Activated CD4-positive, alpha-beta T cell treated with anti-CD3 and anti-CD28 coated beads, Interleukin-2, amount 10 ng/mL, durations not matched to agents 7 days and 5 days (primary cell): ENCODE results near the gene MUC3A. TPM values are rescaled to one million over a fixed set of nuclear protein-coding genes. Genes with fewer than 3 reads are reported as not detected.

Experiments used
- CTCF ChIA-PET: fragments of 350-600 bp; sonication (Branson Sonifier 250); formaldehyde crosslinking; loops from one replicate; lab custom pipeline; 2021; ENCODE audit warnings: antibody characterized with exemption; lab: Charles Lee
- POLR2A ChIA-PET: fragments of 350-600 bp; sonication (Branson Sonifier 250); formaldehyde crosslinking; loops from one replicate; lab custom pipeline; 2021; ENCODE audit warnings: antibody characterized with exemption; lab: Charles Lee
- DNase-seq: peaks from one replicate; pipeline ENCODE4 v3.0.0-alpha.2; 2020
- H3K27ac Mint-ChIP-seq: one replicate; pipeline ENCODE4 v1.8.0; 2021; ENCODE audit warnings: mild to moderate bottlenecking, moderate library complexity, mixed read lengths
- H3K27me3 Mint-ChIP-seq: one replicate; pipeline ENCODE4 v1.8.0; 2021; ENCODE audit warnings: mixed read lengths
- H3K36me3 Mint-ChIP-seq: one replicate; pipeline ENCODE4 v1.8.0; 2021; ENCODE audit warnings: low read depth, mixed read lengths
- H3K4me1 Mint-ChIP-seq: one replicate; pipeline ENCODE4 v1.8.0; 2021; ENCODE audit warnings: mixed read lengths
- H3K4me3 Mint-ChIP-seq: one replicate; pipeline ENCODE4 v1.8.0; 2021; ENCODE audit warnings: mild to moderate bottlenecking, moderate library complexity, mixed read lengths
- H3K9me3 Mint-ChIP-seq: one replicate; pipeline ENCODE4 v1.8.0; 2021; ENCODE audit warnings: mixed read lengths
- total RNA-seq, 2 experiments: library from RNA; stranded (reverse); gene quantifications; one replicate each; pipeline ENCODE4 v1.2.3, GENCODE V29; 2021

MUC3A gene
- total RNA-seq, 2 experiments from 2014 or later: not detected

DNA sequence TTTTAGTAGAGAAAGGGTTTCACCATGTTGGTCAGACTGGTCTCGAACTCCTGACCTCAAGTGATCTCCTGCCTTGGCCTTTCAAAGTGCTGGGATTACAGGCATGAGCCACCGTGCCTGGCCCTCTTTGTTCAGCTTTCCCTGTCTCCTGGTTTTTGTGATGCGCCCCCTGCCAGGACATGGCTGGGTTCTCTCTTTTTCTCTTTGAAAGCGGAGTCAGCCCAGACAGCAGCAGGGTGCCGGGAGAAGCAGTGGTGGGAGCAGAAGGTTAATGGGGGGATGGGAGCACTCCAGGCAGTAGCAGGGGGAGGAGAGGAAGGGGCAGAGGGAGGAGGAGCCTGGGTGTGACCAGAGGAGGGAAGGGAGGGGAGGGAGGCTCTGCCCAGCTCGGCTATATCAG lies 1.8 kb downstream of the MUC3A start:
- DNase-seq: no peak
- Mint-ChIP-seq H3K36me3 (no peaks in the 10 kb centered on the region), H3K27ac (no peak overlapping the region), H3K27me3 (peaks cover 10% of the 10 kb centered on the region), H3K4me3 (no peak overlapping the region), H3K4me1 (no peaks in the 10 kb centered on the region), H3K9me3 (no peaks in the 10 kb centered on the region)
- CTCF ChIA-PET: interaction anchor here (1.1 kb wide), 1 partner anchor 76 kb away, joined by 3 read pairs; the partner anchor contains the start of gene SRRT
- POLR2A ChIA-PET: no interaction called here

DNA sequence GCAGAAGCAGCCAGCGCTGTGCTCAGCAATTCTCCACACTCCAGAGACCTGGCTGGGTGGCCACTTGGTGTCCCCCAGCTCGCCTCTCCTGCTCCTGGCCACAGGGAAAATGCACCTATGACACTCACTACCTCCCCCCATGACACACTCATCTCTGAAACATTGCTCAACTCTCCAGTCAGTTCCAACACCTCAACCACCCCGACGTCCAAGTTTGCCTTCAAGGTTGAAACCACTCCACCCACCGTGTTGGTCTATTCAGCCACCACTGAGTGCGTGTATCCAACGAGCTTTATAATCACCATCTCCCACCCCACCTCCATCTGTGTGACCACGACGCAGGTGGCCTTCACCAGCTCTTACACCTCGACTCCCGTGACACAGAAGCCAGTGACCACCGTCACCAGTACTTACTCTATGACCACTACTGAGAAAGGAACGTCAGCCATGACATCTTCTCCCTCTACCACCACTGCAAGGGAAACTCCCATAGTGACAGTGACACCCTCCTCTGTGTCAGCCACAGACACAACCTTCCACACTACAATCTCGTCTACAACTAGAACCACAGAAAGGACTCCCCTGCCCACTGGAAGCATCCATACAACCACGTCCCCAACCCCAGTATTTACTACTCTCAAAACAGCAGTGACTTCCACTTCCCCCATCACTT lies 2.7 kb downstream of the MUC3A start:
- Mint-ChIP-seq H3K36me3 (no peaks in the 10 kb centered on the region), H3K27me3 (peaks cover 10% of the 10 kb centered on the region), H3K4me3 (no peak overlapping the region), H3K4me1 (no peaks in the 10 kb centered on the region), H3K9me3 (no peaks in the 10 kb centered on the region), H3K27ac (no peak overlapping the region)
- DNase-seq: no peak
- POLR2A ChIA-PET: no interaction called here
- CTCF ChIA-PET: interaction anchor here (1.1 kb wide), 1 partner anchor 77 kb away, joined by 3 read pairs; the partner anchor contains the start of gene SRRT

DNA sequence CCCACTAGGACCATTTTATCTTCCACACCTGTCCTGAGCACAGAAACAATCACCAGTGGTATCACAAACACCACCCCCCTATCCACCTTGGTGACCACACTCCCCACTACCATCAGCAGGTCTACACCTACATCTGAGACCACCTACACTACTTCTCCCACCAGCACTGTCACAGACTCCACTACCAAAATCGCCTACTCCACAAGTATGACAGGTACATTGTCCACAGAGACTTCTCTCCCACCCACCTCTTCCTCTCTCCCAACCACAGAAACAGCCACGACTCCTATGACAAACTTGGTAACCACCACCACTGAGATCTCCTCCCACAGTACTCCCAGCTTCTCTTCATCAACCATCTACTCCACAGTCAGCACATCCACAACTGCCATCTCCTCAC lies 3.3 kb downstream of the MUC3A start:
- no peak for DNase-seq
- ChIA-PET POLR2A (no interaction called here), CTCF (no interaction called here)
- Mint-ChIP-seq H3K9me3 (no peaks in the 10 kb centered on the region), H3K27ac (no peak overlapping the region), H3K4me3 (no peak overlapping the region), H3K27me3 (peaks cover 10% of the 10 kb centered on the region), H3K36me3 (no peaks in the 10 kb centered on the region), H3K4me1 (no peaks in the 10 kb centered on the region)

DNA sequence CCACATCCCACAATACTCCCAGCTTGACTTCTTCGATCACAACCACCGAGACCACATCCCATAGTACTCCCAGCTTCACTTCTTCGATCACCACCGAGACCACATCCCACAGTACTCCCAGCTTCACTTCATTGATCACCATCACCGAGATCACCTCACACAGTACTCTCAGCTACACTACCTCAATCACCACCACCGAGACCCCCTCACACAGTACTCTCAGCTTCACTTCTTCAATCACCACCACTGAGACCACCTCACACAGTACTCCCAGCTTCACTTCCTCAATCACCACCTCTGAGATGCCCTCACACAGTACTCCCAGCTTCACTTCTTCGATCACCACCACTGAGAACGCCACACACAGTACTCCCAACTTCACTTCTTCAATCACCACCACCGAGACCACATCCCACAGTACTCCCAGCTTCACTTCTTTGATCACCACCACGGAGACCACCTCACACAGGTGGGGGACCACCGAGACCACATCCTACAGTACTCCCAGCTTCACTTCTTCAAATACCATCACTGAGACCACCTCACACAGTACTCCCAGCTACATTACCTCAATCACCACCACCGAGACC lies 8.6 kb downstream of the MUC3A start:
- H3K4me1 Mint-ChIP-seq: no peaks in the 10 kb centered on the region
- CTCF ChIA-PET: interaction anchor here (0.6 to 1.5 kb wide), 12 partner anchors 8 to 1264 kb away, joined by 3 to 8 read pairs (median 3); partner anchors contain the start of genes PLOD3 and ZNHIT1
- no peak overlapping the region for H3K4me3 Mint-ChIP-seq
- H3K27me3 Mint-ChIP-seq: no peaks in the 10 kb centered on the region
- H3K9me3 Mint-ChIP-seq: no peaks in the 10 kb centered on the region
- DNase-seq: no peak
- POLR2A ChIA-PET: interaction anchor here (0.6 kb wide), 1 partner anchor 310 kb away, joined by 3 read pairs; no protein-coding TSS in a partner anchor
- H3K27ac Mint-ChIP-seq: no peak overlapping the region
- H3K36me3 Mint-ChIP-seq: no peaks in the 10 kb centered on the region

DNA sequence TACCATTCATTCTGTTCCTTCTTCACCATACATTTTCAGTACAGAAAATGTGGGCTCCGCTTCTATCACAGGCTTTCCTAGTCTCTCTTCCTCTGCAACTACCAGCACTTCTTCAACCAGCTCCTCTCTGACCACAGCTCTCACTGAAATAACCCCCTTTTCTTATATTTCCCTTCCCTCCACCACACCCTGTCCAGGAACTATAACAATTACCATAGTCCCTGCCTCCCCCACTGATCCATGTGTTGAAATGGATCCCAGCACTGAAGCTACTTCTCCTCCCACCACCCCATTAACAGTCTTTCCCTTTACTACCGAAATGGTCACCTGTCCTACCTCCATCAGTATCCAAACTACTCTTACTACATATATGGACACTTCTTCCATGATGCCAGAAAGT lies 10.6 kb downstream of the MUC3A start:
- H3K4me1 Mint-ChIP-seq: no peaks in the 10 kb centered on the region
- no peak overlapping the region for H3K4me3 Mint-ChIP-seq
- CTCF ChIA-PET: interaction anchor here (0.5 kb wide), 1 partner anchor 412 kb away, joined by 3 read pairs; no protein-coding TSS in a partner anchor
- POLR2A ChIA-PET: no interaction called here
- H3K27me3 Mint-ChIP-seq: peaks cover 4% of the 10 kb centered on the region
- H3K27ac Mint-ChIP-seq: no peak overlapping the region
- H3K36me3 Mint-ChIP-seq: no peaks in the 10 kb centered on the region
- no peaks in the 10 kb centered on the region for H3K9me3 Mint-ChIP-seq
- no peak for DNase-seq

DNA sequence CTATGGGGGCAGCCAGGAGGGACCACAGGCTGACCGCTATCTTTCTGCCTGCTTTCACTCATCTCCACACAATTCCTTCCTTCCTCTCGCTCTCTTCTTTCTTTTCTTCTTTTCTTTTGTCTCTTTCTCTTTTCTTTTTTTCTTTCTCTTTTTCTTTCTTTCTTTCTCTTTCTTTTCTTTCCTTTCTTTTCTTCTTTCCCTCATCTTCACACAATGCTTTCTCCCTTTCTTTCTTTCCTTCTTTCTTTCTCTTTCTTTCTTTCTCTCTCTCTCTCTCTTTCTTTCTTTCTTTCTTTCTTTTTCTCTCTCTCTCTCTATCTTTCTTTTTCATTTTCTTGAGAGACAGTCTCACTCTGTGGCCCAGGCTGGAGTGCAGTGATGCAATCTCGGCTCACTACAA lies 13.2 kb downstream of the MUC3A start:
- peaks cover 25% of the 10 kb centered on the region for H3K27me3 Mint-ChIP-seq
- no peak overlapping the region for H3K4me3 Mint-ChIP-seq
- H3K36me3 Mint-ChIP-seq: no peaks in the 10 kb centered on the region

DNA sequence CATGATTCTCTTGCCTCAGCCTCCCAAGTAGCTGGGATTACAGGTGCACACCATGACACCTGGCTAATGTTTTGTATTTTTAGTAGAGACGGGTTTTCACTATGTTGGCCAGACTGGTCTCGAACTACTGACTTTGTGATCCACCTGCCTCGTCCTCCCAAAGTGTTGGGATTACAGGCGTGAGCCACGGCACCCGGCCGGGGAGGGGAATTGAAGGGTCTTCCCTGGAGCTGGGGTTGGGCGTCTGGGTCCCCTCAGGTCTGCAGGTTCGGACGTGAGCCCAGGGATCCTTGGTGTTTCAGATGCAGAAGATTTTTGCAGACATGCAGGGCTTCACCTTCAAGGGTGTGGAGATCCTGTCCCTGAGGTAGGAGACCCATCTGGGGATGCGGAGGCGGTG lies 14.1 kb downstream of the MUC3A start:
- H3K4me1 Mint-ChIP-seq: peaks cover 15% of the 10 kb centered on the region
- CTCF ChIA-PET: no interaction called here

More for the DNA sequence above, 13.2 kb downstream of the MUC3A start:
- peaks cover 14% of the 10 kb centered on the region for H3K4me1 Mint-ChIP-seq
- no peak for DNase-seq
- no peaks in the 10 kb centered on the region for H3K9me3 Mint-ChIP-seq
- CTCF ChIA-PET: no interaction called here
- POLR2A ChIA-PET: no interaction called here
- H3K27ac Mint-ChIP-seq: no peak overlapping the region

DNA sequence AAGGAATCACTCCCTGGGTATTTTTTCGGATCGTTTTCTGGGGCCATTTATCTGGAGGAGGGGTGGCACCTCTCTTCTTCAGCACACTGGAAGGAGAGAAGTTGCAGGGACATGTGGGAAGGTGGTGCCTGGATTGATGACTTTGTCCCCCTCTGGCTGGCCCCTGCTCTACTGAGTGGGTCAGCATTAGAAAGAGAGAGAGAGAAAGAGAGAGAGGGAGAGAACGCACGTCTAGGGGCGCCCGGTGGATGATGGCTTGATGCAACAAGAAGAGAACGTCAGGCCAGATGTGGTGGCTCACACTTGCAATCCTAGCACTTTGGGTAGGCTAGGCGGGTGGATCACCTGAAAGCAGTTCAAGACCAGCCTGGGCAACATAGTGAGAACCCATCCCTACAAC lies 14.5 kb downstream of the MUC3A start:
- POLR2A ChIA-PET: no interaction called here
- Mint-ChIP-seq H3K4me3 (no peak overlapping the region), H3K27me3 (peaks cover 32% of the 10 kb centered on the region), H3K36me3 (no peaks in the 10 kb centered on the region), H3K27ac (no peak overlapping the region), H3K9me3 (no peaks in the 10 kb centered on the region), H3K4me1 (peaks cover 15% of the 10 kb centered on the region)
- CTCF ChIA-PET: no interaction called here
- no peak for DNase-seq

More for the DNA sequence above, 14.1 kb downstream of the MUC3A start:
- POLR2A ChIA-PET: no interaction called here
- H3K9me3 Mint-ChIP-seq: no peaks in the 10 kb centered on the region
- no peak overlapping the region for H3K27ac Mint-ChIP-seq
- no peak for DNase-seq
- peaks cover 32% of the 10 kb centered on the region for H3K27me3 Mint-ChIP-seq
- no peak overlapping the region for H3K4me3 Mint-ChIP-seq
- no peaks in the 10 kb centered on the region for H3K36me3 Mint-ChIP-seq

DNA sequence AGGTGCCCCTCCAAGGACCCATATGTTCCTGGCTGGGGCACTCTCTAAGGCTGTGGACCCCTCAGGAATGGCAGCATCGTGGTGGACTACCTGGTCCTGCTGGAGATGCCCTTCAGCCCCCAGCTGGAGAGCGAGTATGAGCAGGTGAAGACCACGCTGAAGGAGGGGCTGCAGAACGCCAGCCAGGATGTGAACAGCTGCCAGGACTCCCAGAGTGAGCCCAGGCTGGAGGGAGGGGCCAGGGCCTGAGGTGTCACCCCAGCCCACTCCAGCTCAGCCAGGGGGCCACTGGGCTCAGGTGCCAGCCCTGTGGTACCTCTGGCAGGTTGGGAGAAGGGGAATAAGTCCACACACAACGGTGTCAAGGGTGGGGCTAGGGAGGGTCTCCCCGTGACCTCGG lies 15.3 kb downstream of the MUC3A start:
- H3K4me1 Mint-ChIP-seq: peaks cover 15% of the 10 kb centered on the region
- H3K27me3 Mint-ChIP-seq: peaks cover 34% of the 10 kb centered on the region
- no peaks in the 10 kb centered on the region for H3K9me3 Mint-ChIP-seq
- ChIA-PET POLR2A (no interaction called here), CTCF (no interaction called here)
- no peak overlapping the region for H3K27ac Mint-ChIP-seq
- H3K36me3 Mint-ChIP-seq: no peaks in the 10 kb centered on the region
- H3K4me3 Mint-ChIP-seq: no peak overlapping the region
- DNase-seq: no peak

DNA sequence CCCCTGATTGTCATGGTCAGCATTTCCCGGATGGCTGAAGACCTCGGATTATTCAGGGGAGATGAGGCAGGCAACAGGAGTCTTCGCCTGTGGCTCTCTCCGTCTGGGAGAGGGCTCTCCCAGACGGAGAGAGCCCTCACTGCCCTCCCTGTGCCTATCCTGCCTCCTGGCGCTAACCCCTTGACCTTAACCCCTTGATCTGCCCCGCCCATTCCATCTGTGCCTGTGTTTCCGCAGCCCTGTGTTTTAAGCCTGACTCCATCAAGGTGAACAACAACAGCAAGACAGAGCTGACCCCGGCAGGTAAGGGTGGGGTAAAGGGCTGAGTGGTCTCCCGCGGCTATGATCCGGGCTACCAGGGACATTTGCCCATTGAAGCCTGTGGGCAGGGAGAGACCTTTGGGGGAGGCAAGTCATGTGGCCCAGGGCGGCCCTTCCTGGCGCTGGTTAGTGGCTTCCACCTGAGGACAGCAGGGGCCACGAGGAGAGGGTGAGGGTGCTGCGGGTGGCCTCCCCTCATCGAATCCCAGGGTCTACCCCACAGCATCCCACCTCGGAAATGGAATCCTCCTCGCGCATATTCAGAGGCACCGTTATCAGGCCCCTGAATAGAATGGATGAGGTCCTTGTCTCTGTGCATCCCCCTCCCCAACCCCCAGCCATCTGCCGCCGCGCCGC lies 15.8 kb downstream of the MUC3A start:
- no peak for DNase-seq
- Mint-ChIP-seq H3K27ac (no peak overlapping the region), H3K36me3 (no peaks in the 10 kb centered on the region), H3K4me1 (peaks cover 15% of the 10 kb centered on the region), H3K9me3 (no peaks in the 10 kb centered on the region), H3K27me3 (peaks cover 34% of the 10 kb centered on the region), H3K4me3 (peak overlapping the region; percentile 53)
- ChIA-PET CTCF (interaction anchor here (1.0 to 1.3 kb wide), 2 partner anchors 8 to 112 kb away, joined by 4 read pairs; no protein-coding TSS in a partner anchor), POLR2A (no interaction called here)

DNA sequence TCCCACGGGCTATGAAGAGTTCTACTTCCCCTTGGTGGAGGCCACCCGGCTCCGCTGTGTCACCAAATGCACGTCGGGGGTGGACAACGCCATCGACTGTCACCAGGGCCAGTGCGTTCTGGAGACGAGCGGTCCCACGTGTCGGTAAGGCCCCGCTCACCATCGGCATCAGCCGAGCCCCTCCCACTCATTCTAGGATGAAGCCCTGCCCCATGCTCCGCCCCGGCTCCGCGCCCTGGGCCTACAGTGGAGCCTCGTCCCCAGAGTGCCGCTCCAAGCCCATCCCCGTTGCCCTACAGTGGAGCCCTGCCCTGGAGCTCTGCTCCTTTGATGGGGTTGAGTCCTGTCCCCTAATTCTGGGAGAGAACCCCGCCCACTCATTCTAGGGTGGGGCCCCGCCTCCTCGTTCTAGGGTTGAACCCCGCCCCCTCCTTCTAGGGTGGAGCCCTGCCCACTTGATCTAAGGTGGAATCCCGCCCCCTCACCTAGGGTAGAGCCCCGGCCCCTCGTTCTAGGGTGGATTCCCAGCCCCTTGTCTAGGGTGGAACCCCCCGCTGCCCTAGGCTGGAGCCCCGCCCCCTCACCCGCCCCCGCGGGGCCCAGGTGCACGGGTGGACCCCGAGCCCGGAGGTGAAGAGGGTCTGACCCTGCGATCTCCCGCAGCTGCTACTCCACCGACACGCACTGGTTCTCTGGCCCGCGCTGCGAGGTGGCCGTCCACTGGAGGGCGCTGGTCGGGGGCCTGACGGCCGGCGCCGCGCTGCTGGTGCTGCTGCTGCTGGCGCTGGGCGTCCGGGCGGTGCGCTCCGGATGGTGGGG lies 16.6 kb downstream of the MUC3A start:
- Mint-ChIP-seq H3K9me3 (no peaks in the 10 kb centered on the region), H3K4me1 (peaks cover 15% of the 10 kb centered on the region), H3K4me3 (peak overlapping the region; percentile 53), H3K27me3 (peaks cover 34% of the 10 kb centered on the region), H3K36me3 (no peaks in the 10 kb centered on the region), H3K27ac (no peak overlapping the region)
- ChIA-PET CTCF (interaction anchor here (0.5 to 1.3 kb wide), 3 partner anchors 8 to 111 kb away, joined by 4 read pairs; no protein-coding TSS in a partner anchor), POLR2A (no interaction called here)
- peak; percentile 58 for DNase-seq

DNA sequence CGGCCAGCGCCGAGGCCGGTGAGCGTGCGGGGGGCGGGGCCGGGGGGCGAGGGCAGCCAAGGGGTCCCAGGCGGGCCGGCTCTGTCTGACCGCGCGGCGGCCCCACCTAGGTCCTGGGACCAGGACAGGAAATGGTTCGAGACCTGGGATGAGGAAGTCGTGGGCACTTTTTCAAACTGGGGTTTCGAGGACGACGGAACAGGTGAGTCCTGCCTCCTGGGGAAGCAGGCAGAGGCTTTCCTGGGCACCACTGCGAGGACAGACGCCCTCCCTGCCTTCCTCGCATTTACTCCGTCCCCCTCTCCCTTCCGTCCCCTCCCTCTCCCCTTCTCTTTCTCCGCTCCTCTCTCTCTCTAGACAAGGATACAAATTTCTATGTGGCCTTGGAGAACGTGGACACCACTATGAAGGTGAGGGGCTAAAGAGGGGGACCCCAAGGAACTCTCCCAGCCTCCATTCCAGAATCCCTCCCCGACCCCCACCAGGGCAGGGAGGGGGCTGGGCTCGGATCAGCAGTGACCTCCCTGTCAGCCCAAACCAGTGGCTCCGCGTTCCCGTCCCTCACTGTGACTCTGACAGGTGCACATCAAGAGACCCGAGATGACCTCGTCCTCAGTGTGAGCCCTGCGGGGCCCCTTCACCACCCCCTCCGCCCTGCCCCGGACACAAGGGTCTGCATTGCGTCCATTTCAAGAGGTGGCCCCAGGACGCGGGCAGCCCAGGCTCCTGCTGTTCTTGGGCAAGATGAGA lies 17.4 kb downstream of the MUC3A start:
- Mint-ChIP-seq H3K36me3 (no peaks in the 10 kb centered on the region), H3K4me1 (peaks cover 15% of the 10 kb centered on the region), H3K4me3 (no peak overlapping the region), H3K27ac (no peak overlapping the region), H3K9me3 (no peaks in the 10 kb centered on the region), H3K27me3 (peaks cover 34% of the 10 kb centered on the region)
- ChIA-PET POLR2A (no interaction called here), CTCF (interaction anchor here (1.3 to 1.5 kb wide), 2 partner anchors 9 to 111 kb away, joined by 3 to 4 read pairs; no protein-coding TSS in a partner anchor)
- no peak for DNase-seq
